ENCODE results near the gene C10orf71. TPM values are rescaled to one million over a fixed set of nuclear protein-coding genes. Genes with fewer than 3 reads are reported as not detected.

Gene C10orf71
- total RNA-seq, 1 experiment from 2014 or later, result not detected

- no peak for TF ChIP-seq EGR1 (IDR thresholded peaks at IDR 0.05; ENCODE audit: low read depth)
- TF ChIP-seq REST (IDR thresholded peaks at IDR 0.05; ENCODE audit: low read depth), result no peak
- TF ChIP-seq POLR2AphosphoS5 (IDR thresholded peaks at IDR 0.05; ENCODE audit: low read depth, low read length), result no peak
Observed at GRCh38 chr10:49347827-49348226, 48.9 kb downstream of the C10orf71 start (continued).

- no peak for DNase-seq (ENCODE audit: low read depth, low spot score)
- ChIA-PET RAD21 (ENCODE audit: low non-redundant PET in 1 of 2, low total read pairs in 2 of 2, uncharacterized antibody in 2 of 2, unreplicated experiment in 2 of 2) (no interaction called here), POLR2A (no interaction called here), CTCF (no interaction called here)
- Histone ChIP-seq H3K9me3 (ENCODE audit: control insufficient read depth in 1 of 2, insufficient read depth in 1 of 2, low read depth in 1 of 2, low read length in 2 of 2) (no peaks in the 10 kb centered on the region; a peak in 1 of 4 replicates), H4K20me1 (ENCODE audit: insufficient read depth) (no peaks in the 10 kb centered on the region), H3K9me2 (ENCODE audit: insufficient read depth) (no peaks in the 10 kb centered on the region), H3K27ac (ENCODE audit: low read depth, low read length) (no peak overlapping the region), H3K4me1 (ENCODE audit: control insufficient read depth in 1 of 2, insufficient read depth in 2 of 2, low read length in 2 of 2) (no peaks in the 10 kb centered on the region), H2AFZ (ENCODE audit: low read depth, low read length, poor library complexity, severe bottlenecking) (no peak overlapping the region), H3K4me2 (ENCODE audit: low read length) (no peak overlapping the region), H3K9ac (ENCODE audit: low read length) (no peak overlapping the region), H3K27me3 (ENCODE audit: insufficient read depth, low read length) (no peaks in the 10 kb centered on the region), H3K36me3 (ENCODE audit: control insufficient read depth in 1 of 2, insufficient read depth in 2 of 2, low read length in 2 of 2) (no peaks in the 10 kb centered on the region), H3K79me2 (ENCODE audit: insufficient read depth, low read length) (no peaks in the 10 kb centered on the region), H3K4me3 (replicated peaks in 1 of 2; ENCODE audit: low read depth in 1 of 2, low read length in 2 of 2) (no peak overlapping the region)
- TF ChIP-seq POLR2AphosphoS5 (IDR thresholded peaks at IDR 0.05; ENCODE audit: low read depth, low read length) (no peak), ZFX (IDR thresholded peaks at IDR 0.05) (no peak), ZNF274 (IDR thresholded peaks at IDR 0.05; ENCODE audit: low read depth, low read length) (no peak), EGR1 (IDR thresholded peaks at IDR 0.05; ENCODE audit: low read depth) (no peak)
- ATAC-seq, result no peak
- intact Hi-C loops (cut with micrococcal nuclease), result no loop called here
- no TSS peak for BruUV-seq (replicated peaks)
Observed at GRCh38 chr10:49348593-49348992, 49.6 kb downstream of the C10orf71 start.

Measured in HCT116 (cell line).